Cardiac muscle cell (in vitro differentiated cells and primary cell): ENCODE results near the gene ASB18. TPM values are rescaled to one million over a fixed set of nuclear protein-coding genes. Genes with fewer than 3 reads are reported as not detected.

Source experiments
- DNase-seq, 2 donors: peaks; one replicate each; pipeline versions ENCODE4 v3.0.0 to v3.0.0-alpha.2; 2010 to 2017; ENCODE audit warnings: low read depth in 1 of 2, low spot score in 1 of 2
- H3K27ac ChIP-seq: fragments of 200-600 bp; sonication (generic); 2 replicates; pipeline ENCODE4 v1.5.1; 2016
- H3K27me3 ChIP-seq: fragments of 200-600 bp; sonication (generic); 2 replicates; pipeline ENCODE4 v1.6.0; 2016; ENCODE audit warnings: control low read depth
- H3K36me3 ChIP-seq: fragments of 200-600 bp; sonication (generic); 2 replicates; pipeline ENCODE4 v1.5.1; 2016; ENCODE audit warnings: control low read depth
- H3K4me1 ChIP-seq: fragments of 200-600 bp; sonication (generic); 2 replicates; pipeline ENCODE4 v1.8.1; 2017; ENCODE audit warnings: low read depth, mild to moderate bottlenecking, mixed run types
- H3K4me3 ChIP-seq: fragments of 200-600 bp; sonication (generic); 2 replicates; pipeline ENCODE4 v1.5.1; 2016; ENCODE audit warnings: mild to moderate bottlenecking
- H3K9me3 ChIP-seq: fragments of 200-600 bp; sonication (generic); 2 replicates; pipeline ENCODE4 v1.5.1; 2017; ENCODE audit warnings: low read depth, mild to moderate bottlenecking, control low read depth
- polyA plus RNA-seq: library from polyadenylated mRNA; unstranded; fragments of >200 nt; fragmentation: Nextera tagmentation; extraction: Ambion mirVana; gene quantifications from 2 replicates; pipeline ENCODE4 v1.2.1, GENCODE V29; 2016
- total RNA-seq: library from RNA; depleted of rRNA; stranded (reverse); fragments of >200 nt; gene quantifications from 2 replicates; pipeline ENCODE4 v1.2.3, GENCODE V29; 2016
- TF ChIP-seq, protein P1 (sequence below): IDR thresholded peaks from 2 replicates; pipeline ENCODE4 v1.5.1; 2012; ENCODE audit warnings: low read depth, mild to moderate bottlenecking, low read length

Gene ASB18
- total and polyA plus RNA-seq, 2 experiments from 2014 or later, result 0.70 TPM; not detected in 1

DNA sequence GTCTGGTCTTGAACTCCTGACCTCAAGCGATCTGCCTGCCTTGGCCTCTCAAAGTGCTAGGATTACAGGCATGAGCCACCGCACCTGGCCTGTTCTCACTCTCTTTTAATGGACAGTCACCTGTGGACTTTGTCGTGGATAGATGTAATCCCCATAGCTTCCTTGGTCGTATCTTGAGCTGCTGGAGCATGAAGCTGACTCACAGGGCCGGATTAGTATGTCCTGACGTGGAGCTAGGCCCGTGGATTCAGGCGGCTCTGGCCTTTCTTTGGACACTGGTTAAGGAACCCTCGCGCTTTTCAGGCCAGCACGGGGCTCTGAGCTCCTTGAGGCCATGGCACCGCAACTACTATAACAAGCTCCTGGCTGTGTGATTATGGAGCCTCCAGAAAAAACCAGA, 68.5 kb downstream of the ASB18 start:
- H3K36me3 ChIP-seq, result no peaks in the 10 kb centered on the region
- no peaks in the 10 kb centered on the region for H3K27me3 ChIP-seq
- peaks cover 4% of the 10 kb centered on the region for H3K9me3 ChIP-seq
- no peak overlapping the region for H3K27ac ChIP-seq
- no peaks in the 10 kb centered on the region for H3K4me1 ChIP-seq
- no peak for DNase-seq
- TF ChIP-seq, protein P1, sequence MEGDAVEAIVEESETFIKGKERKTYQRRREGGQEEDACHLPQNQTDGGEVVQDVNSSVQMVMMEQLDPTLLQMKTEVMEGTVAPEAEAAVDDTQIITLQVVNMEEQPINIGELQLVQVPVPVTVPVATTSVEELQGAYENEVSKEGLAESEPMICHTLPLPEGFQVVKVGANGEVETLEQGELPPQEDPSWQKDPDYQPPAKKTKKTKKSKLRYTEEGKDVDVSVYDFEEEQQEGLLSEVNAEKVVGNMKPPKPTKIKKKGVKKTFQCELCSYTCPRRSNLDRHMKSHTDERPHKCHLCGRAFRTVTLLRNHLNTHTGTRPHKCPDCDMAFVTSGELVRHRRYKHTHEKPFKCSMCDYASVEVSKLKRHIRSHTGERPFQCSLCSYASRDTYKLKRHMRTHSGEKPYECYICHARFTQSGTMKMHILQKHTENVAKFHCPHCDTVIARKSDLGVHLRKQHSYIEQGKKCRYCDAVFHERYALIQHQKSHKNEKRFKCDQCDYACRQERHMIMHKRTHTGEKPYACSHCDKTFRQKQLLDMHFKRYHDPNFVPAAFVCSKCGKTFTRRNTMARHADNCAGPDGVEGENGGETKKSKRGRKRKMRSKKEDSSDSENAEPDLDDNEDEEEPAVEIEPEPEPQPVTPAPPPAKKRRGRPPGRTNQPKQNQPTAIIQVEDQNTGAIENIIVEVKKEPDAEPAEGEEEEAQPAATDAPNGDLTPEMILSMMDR, result no peak
- H3K4me3 ChIP-seq, result no peak overlapping the region

DNA sequence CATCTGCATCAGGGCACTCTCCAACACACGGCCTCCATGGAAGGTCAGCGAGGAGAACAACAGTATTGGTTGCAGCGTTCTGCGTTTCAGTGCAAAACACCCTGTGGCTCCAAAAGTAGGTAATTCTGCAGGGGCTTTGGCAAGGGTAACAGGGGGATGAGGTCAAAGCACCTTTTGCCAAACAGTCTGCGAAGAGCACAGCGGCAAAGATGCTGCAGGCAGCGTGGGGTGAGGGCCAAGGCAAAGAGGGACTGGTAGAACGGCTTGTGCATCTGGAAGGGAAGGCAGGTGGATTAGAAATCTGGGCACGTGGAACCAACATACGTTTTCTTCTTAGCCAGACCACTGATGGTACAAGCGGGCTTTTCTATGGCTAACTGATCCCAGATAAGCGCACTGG, 69.4 kb downstream of the ASB18 start:
- no peaks in the 10 kb centered on the region for H3K27me3 ChIP-seq
- TF ChIP-seq, protein P1, result no peak

DNA sequence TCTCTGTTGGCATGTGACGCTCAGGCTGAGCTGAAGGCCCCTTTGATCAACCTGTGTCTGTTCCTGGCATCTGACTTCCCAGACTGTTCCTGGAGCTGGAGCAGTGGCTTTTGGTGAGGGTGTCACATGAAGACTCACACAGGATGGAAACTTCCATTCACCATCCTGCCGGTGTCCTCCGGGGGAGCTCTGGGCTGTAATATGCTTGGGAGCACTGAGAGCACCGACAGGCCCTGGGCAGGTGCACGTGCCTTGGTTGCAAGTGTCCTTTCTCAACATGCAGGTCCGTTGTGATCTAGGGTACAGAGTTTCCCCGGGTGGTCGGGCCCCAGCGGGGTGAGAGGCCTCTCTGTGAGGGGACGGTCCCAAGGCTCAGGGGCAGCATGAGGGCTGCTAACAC, 71.2 kb downstream of the ASB18 start:
- Histone ChIP-seq H3K4me3 (no peak overlapping the region), H3K27me3 (no peaks in the 10 kb centered on the region), H3K27ac (no peak overlapping the region), H3K9me3 (no peaks in the 10 kb centered on the region), H3K4me1 (no peaks in the 10 kb centered on the region), H3K36me3 (no peaks in the 10 kb centered on the region)
- TF ChIP-seq, protein P1, result no peak
- no peak for DNase-seq

More for the DNA sequence above, 69.4 kb downstream of the ASB18 start:
- H3K9me3 ChIP-seq, result peaks cover 4% of the 10 kb centered on the region
- no peaks in the 10 kb centered on the region for H3K36me3 ChIP-seq
- no peak overlapping the region for H3K27ac ChIP-seq
- no peak for DNase-seq
- no peak overlapping the region for H3K4me3 ChIP-seq
- no peaks in the 10 kb centered on the region for H3K4me1 ChIP-seq

- no peak overlapping the region for H3K27ac ChIP-seq
- H3K36me3 ChIP-seq, result no peaks in the 10 kb centered on the region
- no peak for DNase-seq
- H3K9me3 ChIP-seq, result no peaks in the 10 kb centered on the region
- no peak overlapping the region for H3K4me3 ChIP-seq
- no peaks in the 10 kb centered on the region for H3K4me1 ChIP-seq
- TF ChIP-seq, protein P1, result no peak
- no peaks in the 10 kb centered on the region for H3K27me3 ChIP-seq
Observed at GRCh38 chr2:236190674-236191073, 73.5 kb downstream of the ASB18 start.

- Histone ChIP-seq H3K9me3 (no peaks in the 10 kb centered on the region), H3K36me3 (no peaks in the 10 kb centered on the region), H3K4me1 (no peaks in the 10 kb centered on the region), H3K4me3 (no peak overlapping the region), H3K27ac (no peak overlapping the region), H3K27me3 (peaks cover 30% of the 10 kb centered on the region)
- TF ChIP-seq, protein P1, result no peak
- no peak for DNase-seq
Observed at GRCh38 chr2:236184701-236185100, 79.5 kb downstream of the ASB18 start.

GRCh38 chr2:236180831-236181453, 83.3 kb downstream of the ASB18 start:
- peak; percentile 78 to 82 for DNase-seq
- no peaks in the 10 kb centered on the region for H3K4me1 ChIP-seq
- H3K27me3 ChIP-seq, result peaks cover 67% of the 10 kb centered on the region
- no peaks in the 10 kb centered on the region for H3K36me3 ChIP-seq
- H3K27ac ChIP-seq, result no peak overlapping the region
- H3K9me3 ChIP-seq, result no peaks in the 10 kb centered on the region
- H3K4me3 ChIP-seq, result no peak overlapping the region
- TF ChIP-seq, protein P1, result peak; percentile 69
